HepG2 (cell line): ENCODE measurements around the gene FAM24A. TPM values are rescaled to one million over a fixed set of nuclear protein-coding genes. Genes with fewer than 3 reads are reported as not detected.

Source experiments
- ATAC-seq: fragments of 200-7000 bp; cut with Tn5 transposase; 3 replicates; pipeline ENCODE4 v1.9.1; 2020; ENCODE audit warnings: mild to moderate bottlenecking, moderate library complexity
- BruUV-seq: library from RNA; stranded (reverse); fragments of 400-500 nt; replicated peaks from 2 replicates; lab custom pipeline; 2021; lab: Mats Ljungman, UMichigan
- CTCF ChIA-PET: fragments of 300-600 bp; formaldehyde crosslinking; extraction: SDS; loops from one replicate; lab custom pipeline; 2021; ENCODE audit warnings: low total read pairs, inconsistent platforms, low intra/inter-chr PET ratio; lab: Yijun Ruan, JAX
- POLR2A ChIA-PET: fragments of 350-600 bp; sonication (Branson Sonifier 250); formaldehyde crosslinking; loops from one replicate; lab custom pipeline; 2020; ENCODE audit warnings: antibody characterized with exemption, inconsistent platforms; lab: Yijun Ruan, JAX
- DNase-seq: peaks from one replicate; pipeline ENCODE4 v3.0.0-alpha.2; 2015; ENCODE audit warnings: low spot score
- FAIRE-seq: peaks from 3 replicates; lab custom pipeline; 2011; peaks lifted over from hg19 to GRCh38; lab: Jason Lieb, UNC
- H2AFZ ChIP-seq: one replicate; pipeline ENCODE4 v1.6.1; 2011; ENCODE audit warnings: low read length, inconsistent platforms
- H3K27ac ChIP-seq: fragments of 300-600 bp; 3 replicates; pipeline ENCODE4 v1.8.0; 2011; ENCODE audit warnings: mixed run types, mild to moderate bottlenecking, mixed read lengths, low read length, inconsistent platforms; ENCODE audit not compliant: insufficient read depth; ENCODE audit errors: extremely low read length
- H3K27me3 ChIP-seq, 2 experiments: fragments of 200-600 bp in 1 of 2; 2 replicates in 1 of 2; 3 replicates in 1 of 2; pipeline versions ENCODE4 v1.6.0 to v1.8.0; 2011; ENCODE audit warnings: low read length in 2 of 2, mild to moderate bottlenecking in 2 of 2, moderate library complexity in 2 of 2, inconsistent platforms in 1 of 2; ENCODE audit not compliant: insufficient read depth in 2 of 2, control insufficient read depth in 1 of 2
- H3K36me3 ChIP-seq, 2 experiments: fragments of 200-600 bp in 1 of 2; replicated peaks in 1 of 2; 2 replicates in 1 of 2; 3 replicates in 1 of 2; pipeline versions ENCODE4 v1.5.1 to v1.8.0; 2011; ENCODE audit warnings: low read length in 2 of 2, inconsistent platforms in 1 of 2; ENCODE audit not compliant: insufficient read depth in 2 of 2, control insufficient read depth in 1 of 2
- H3K4me1 ChIP-seq: 2 replicates; pipeline ENCODE4 v1.5.1; 2012; ENCODE audit warnings: low read length, inconsistent platforms; ENCODE audit not compliant: insufficient read depth
- H3K4me2 ChIP-seq: 2 replicates; pipeline ENCODE4 v1.6.0; 2011; ENCODE audit warnings: low read depth, low read length, inconsistent platforms
- H3K4me3 ChIP-seq, 3 experiments: fragments of 200-600 bp in 1 of 3; sonication (generic), shearing (Covaris generic) in 1 of 3; replicated peaks in 1 of 3; 2 replicates each; pipeline ENCODE4 v1.5.1; 2011 to 2016; ENCODE audit warnings: low read length in 3 of 3, inconsistent platforms in 2 of 3, low read depth in 2 of 3, mild to moderate bottlenecking in 2 of 3, control low read depth in 1 of 3, mixed read lengths in 1 of 3; ENCODE audit not compliant: insufficient read depth in 1 of 3
- H3K79me2 ChIP-seq: one replicate; pipeline ENCODE4 v1.6.1; 2011; ENCODE audit warnings: low read length, inconsistent platforms; ENCODE audit not compliant: insufficient read depth
- H3K9ac ChIP-seq: 2 replicates; pipeline ENCODE4 v1.6.0; 2011; ENCODE audit warnings: mild to moderate bottlenecking, low read depth, low read length, inconsistent platforms; ENCODE audit not compliant: insufficient read depth
- H3K9me3 ChIP-seq: 2 replicates; pipeline ENCODE4 v1.5.1; 2012; ENCODE audit warnings: mild to moderate bottlenecking, low read length
- H4K20me1 ChIP-seq: 2 replicates; pipeline ENCODE4 v1.6.0; 2011; ENCODE audit warnings: inconsistent platforms, mild to moderate bottlenecking, low read length, moderate library complexity; ENCODE audit not compliant: insufficient read depth
- ATM ChIP-seq: fragments of 450-650 bp; IDR thresholded peaks from 2 replicates; pipeline ENCODE4 v1.7.1; 2017; ENCODE audit warnings: mild to moderate bottlenecking, borderline replicate concordance
- CEBPB ChIP-seq: IDR thresholded peaks from 2 replicates; pipeline ENCODE4 v1.6.1; 2011; ENCODE audit warnings: low read depth, low read length, improper control_type of control experiment, borderline replicate concordance
- FOXC1 ChIP-seq: sonication (generic); formaldehyde crosslinking; IDR thresholded peaks from 2 replicates; pipeline ENCODE4 v1.8.0; 2022; ENCODE audit warnings: mild to moderate bottlenecking, missing genetic modification reagents, borderline replicate concordance
- MAFK ChIP-seq, 2 experiments: IDR thresholded peaks in 1 of 2; conservative IDR thresholded peaks in 1 of 2; 2 replicates each; pipeline ENCODE4 v1.6.1; 2011; ENCODE audit warnings: improper control_type of control experiment in 2 of 2, low read length in 2 of 2
- NFE2L2 ChIP-seq: fragments of 150-350 bp; IDR thresholded peaks from 2 replicates; pipeline ENCODE4 v1.6.1; 2014; ENCODE audit warnings: low read length
- SP4 ChIP-seq: sonication (generic); formaldehyde crosslinking; IDR thresholded peaks from 2 replicates; pipeline ENCODE4 v1.8.1; 2023; ENCODE audit warnings: mild to moderate bottlenecking, missing genetic modification reagents
- TCF7L2 ChIP-seq: IDR thresholded peaks from 2 replicates; pipeline ENCODE4 v1.6.1; 2011; ENCODE audit warnings: mild to moderate bottlenecking, low read depth, low read length, moderate library complexity
- ZBTB4 ChIP-seq: sonication (generic); formaldehyde crosslinking; IDR thresholded peaks from 2 replicates; pipeline ENCODE4 v1.4.0; 2020; ENCODE audit warnings: missing genetic modification reagents, mild to moderate bottlenecking, borderline replicate concordance
- WGBS: methylation state at CpG from one replicate; pipeline ENCODE4 v1.1.6; 2017; ENCODE audit warnings: low lambda C conversion rate; 5-methylcytosine and 5-hydroxymethylcytosine counted together
- in situ Hi-C: cut with HindIII; loops from 2 replicates; pipeline ENCODE4 v1.10.0; 2017; ENCODE audit warnings: low pct_unique_long_range_greater_than_20kb; ENCODE audit not compliant: extremely low pct_ligation_motif_present
- intact Hi-C: fragments of 100-400 bp; cut with micrococcal nuclease; formaldehyde crosslinking; loops from one replicate; pipeline ENCODE4 v1.10.0; 2022; ENCODE audit not compliant: unreplicated experiment
- polyA plus RNA-seq, 8 experiments: library from polyadenylated mRNA; depleted of rRNA in 3 of 8; stranded (reverse) in 7 of 8; unstranded in 1 of 8; fragments of >200 nt; fragmentation: Illumina TruSeq in 4 of 8; extraction: Trizol in 4 of 8; gene quantifications; 2 replicates each; pipeline versions ENCODE4 v1.2.1 to v1.2.3, GENCODE V29; 2011 to 2016; ENCODE audit warnings: low read depth in 4 of 8, missing spikeins in 1 of 8, mixed read lengths in 1 of 8; ENCODE audit not compliant: insufficient read depth in 1 of 8
- total RNA-seq, 5 experiments: library from RNA; depleted of rRNA; stranded (reverse); fragments of >200 nt; fragmentation: Illumina TruSeq; extraction: Trizol; gene quantifications; 2 replicates each; pipeline ENCODE4 v1.2.3, GENCODE V29; 2016; ENCODE audit warnings: low read depth in 1 of 5
- TF ChIP-seq, protein P1 (sequence below): IDR thresholded peaks from 2 replicates; pipeline ENCODE4 v1.6.1; 2016; ENCODE audit warnings: low read depth, borderline replicate concordance
- TF ChIP-seq, protein P2 (sequence below): sonication (generic); formaldehyde crosslinking; IDR thresholded peaks from 2 replicates; pipeline ENCODE4 v1.9.0; 2021; ENCODE audit warnings: missing genetic modification reagents, mild to moderate bottlenecking, borderline replicate concordance
- TF ChIP-seq, protein P3 (sequence below): sonication (generic); formaldehyde crosslinking; IDR thresholded peaks from 2 replicates; pipeline ENCODE4 v1.5.0; 2020; ENCODE audit warnings: missing genetic modification reagents

FAM24A gene
- total and polyA plus RNA-seq, 2 of the 13 experiments (the other 11 are each of a cell fraction or from before 2014, with no cell fraction given): not detected

DNA sequence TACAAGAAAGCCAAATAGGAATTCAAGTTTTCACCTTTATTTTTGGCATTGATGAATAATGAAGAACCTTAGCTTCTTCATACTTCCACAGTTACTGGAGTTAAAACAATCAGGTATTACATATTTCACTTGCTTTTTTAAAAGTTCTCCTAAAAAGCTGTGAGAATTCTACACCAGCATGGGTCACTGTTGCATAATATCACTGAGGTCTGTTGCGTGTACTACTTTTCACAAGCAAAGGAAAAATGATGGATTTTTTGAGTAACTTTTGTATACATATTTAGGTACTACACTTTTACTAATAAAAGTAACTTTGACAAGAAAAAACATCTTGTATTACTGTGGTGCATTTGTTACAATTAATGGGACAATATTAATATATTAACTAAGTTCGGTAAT lies 46.2 kb upstream of the FAM24A start:
- in situ Hi-C loops: no loop called here

DNA sequence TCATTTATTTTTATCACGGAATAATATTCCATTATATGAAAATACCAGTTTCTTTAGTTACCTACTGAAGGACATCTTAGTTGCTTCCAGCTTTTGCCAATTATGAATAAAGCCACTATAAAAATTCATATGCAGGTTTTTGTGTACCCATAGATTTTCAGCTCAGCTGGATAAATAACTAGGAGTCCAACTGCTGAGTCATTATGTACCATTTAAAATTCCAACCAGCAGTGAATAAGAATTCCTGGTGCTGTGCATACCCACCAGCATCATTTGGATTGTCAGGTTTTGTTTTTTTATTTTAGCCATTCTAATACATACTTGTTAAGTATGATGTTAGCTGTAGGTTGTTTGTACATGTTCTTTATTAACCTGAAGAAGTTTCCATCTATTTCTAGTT lies 45.5 kb upstream of the FAM24A start:
- ATAC-seq (no peak), DNase-seq (no peak), FAIRE-seq (no peak)
- H3K9ac ChIP-seq: no peak overlapping the region
- H3K27ac ChIP-seq: no peak overlapping the region
- ChIA-PET POLR2A (no interaction called here), CTCF (no interaction called here)
- H3K4me2 ChIP-seq: no peak overlapping the region
- no peaks in the 10 kb centered on the region for H3K36me3 ChIP-seq
- no peaks in the 10 kb centered on the region for H3K9me3 ChIP-seq
- WGBS: 30% methylated on average over 1 of the region's 1 CpG
- in situ Hi-C loops: no loop called here
- no peaks in the 10 kb centered on the region; the same call in 1 of the 2 replicates for H4K20me1 ChIP-seq
- peaks cover 21% of the 10 kb centered on the region for H3K4me1 ChIP-seq
- H3K79me2 ChIP-seq: peaks cover 3% of the 10 kb centered on the region
- no peak overlapping the region for H3K4me3 ChIP-seq
- no peak overlapping the region for H2AFZ ChIP-seq
- intact Hi-C loops: no loop called here
- no TSS peak for BruUV-seq
- no peaks in the 10 kb centered on the region for H3K27me3 ChIP-seq
- TF ChIP-seq ATM: no peak
- peak; percentile 67 for TF ChIP-seq NFE2L2
- TF ChIP-seq ZBTB4: no peak
- TF ChIP-seq MAFK (conservative IDR thresholded peaks at IDR 0.05 in 1 of 2, IDR thresholded peaks at IDR 0.05 in 1 of 2; ENCODE audit: low read length in 2 of 2): 0 out of 4 replicates have a peak, but pooled peaks of 1 of the 2 experiments have one; percentile 12
- TF ChIP-seq FOXC1: no peak
- TF ChIP-seq, protein P1, sequence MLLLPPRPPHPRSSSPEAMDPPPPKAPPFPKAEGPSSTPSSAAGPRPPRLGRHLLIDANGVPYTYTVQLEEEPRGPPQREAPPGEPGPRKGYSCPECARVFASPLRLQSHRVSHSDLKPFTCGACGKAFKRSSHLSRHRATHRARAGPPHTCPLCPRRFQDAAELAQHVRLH (CRISPR knock-in tag): no peak

More for the DNA sequence above, 46.2 kb upstream of the FAM24A start:
- Histone ChIP-seq H3K4me2 (no peak overlapping the region), H4K20me1 (no peaks in the 10 kb centered on the region; the same call in 1 of the 2 replicates), H3K9me3 (no peaks in the 10 kb centered on the region), H3K27ac (no peak overlapping the region), H3K4me1 (peaks cover 21% of the 10 kb centered on the region), H3K4me3 (no peak overlapping the region), H3K36me3 (no peaks in the 10 kb centered on the region), H3K27me3 (no peaks in the 10 kb centered on the region), H3K79me2 (peaks cover 3% of the 10 kb centered on the region), H3K9ac (no peak overlapping the region), H2AFZ (no peak overlapping the region)
- DNase-seq: no peak
- ATAC-seq: no peak
- CTCF ChIA-PET: no interaction called here
- TF ChIP-seq TCF7L2 (no peak), SP4 (CRISPR knock-in tag) (no peak), CEBPB (peak; percentile 46; the same call in 1 of the 2 replicates)
- TF ChIP-seq, protein P2, sequence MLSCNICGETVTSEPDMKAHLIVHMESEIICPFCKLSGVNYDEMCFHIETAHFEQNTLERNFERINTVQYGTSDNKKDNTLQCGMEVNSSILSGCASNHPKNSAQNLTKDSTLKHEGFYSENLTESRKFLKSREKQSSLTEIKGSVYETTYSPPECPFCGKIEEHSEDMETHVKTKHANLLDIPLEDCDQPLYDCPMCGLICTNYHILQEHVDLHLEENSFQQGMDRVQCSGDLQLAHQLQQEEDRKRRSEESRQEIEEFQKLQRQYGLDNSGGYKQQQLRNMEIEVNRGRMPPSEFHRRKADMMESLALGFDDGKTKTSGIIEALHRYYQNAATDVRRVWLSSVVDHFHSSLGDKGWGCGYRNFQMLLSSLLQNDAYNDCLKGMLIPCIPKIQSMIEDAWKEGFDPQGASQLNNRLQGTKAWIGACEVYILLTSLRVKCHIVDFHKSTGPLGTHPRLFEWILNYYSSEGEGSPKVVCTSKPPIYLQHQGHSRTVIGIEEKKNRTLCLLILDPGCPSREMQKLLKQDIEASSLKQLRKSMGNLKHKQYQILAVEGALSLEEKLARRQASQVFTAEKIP: no peak
- TF ChIP-seq, protein P3, sequence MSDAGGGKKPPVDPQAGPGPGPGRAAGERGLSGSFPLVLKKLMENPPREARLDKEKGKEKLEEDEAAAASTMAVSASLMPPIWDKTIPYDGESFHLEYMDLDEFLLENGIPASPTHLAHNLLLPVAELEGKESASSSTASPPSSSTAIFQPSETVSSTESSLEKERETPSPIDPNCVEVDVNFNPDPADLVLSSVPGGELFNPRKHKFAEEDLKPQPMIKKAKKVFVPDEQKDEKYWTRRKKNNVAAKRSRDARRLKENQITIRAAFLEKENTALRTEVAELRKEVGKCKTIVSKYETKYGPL: 0 out of 2 replicates have a peak, but pooled peaks have one; percentile 41
- POLR2A ChIA-PET: no interaction called here
- WGBS: 97% methylated on average over 2 of the region's 2 CpGs
- FAIRE-seq: no peak
- no TSS peak for BruUV-seq
- intact Hi-C loops: no loop called here
